Measurements from ENCODE around the gene JCHAIN.

DNA sequence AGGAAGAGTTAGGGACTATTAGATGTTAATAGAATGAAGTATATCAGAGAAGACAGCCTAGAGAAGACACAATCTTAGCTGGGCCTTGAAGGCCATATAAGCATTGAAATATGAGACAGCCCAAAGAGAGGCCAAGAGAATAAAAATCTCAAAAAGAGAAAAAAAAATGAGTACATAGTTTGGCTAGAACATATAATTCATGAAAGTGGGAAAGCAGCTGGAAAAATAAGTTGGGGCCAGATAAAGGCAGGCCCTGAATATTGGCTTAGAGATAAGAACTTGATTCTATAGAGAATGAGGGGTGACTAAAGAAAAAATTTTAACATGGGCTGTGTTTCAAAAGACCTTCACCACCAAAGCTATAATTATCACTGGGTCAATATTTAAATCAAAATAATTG is 14.6 kb upstream of the JCHAIN start:
- TF ChIP-seq GLIS3 (CRISPR knock-in tag; IDR thresholded peaks at IDR 0.05) (no peak), ZFP3 (CRISPR knock-in tag; IDR thresholded peaks at IDR 0.05) (no peak), ARNTL (CRISPR knock-in tag; IDR thresholded peaks at IDR 0.05; ENCODE audit: borderline replicate concordance, low read depth) (no peak), ZFP30 (CRISPR knock-in tag; IDR thresholded peaks at IDR 0.05) (no peak), OSR1 (CRISPR knock-in tag; IDR thresholded peaks at IDR 0.05) (no peak), CSDC2 (CRISPR knock-in tag; IDR thresholded peaks at IDR 0.05) (no peak), RARB (CRISPR knock-in tag; IDR thresholded peaks at IDR 0.05) (no peak), TCF4 (CRISPR knock-in tag; IDR thresholded peaks at IDR 0.05; ENCODE audit: borderline replicate concordance) (no peak)
- TF ChIP-seq, protein P1, sequence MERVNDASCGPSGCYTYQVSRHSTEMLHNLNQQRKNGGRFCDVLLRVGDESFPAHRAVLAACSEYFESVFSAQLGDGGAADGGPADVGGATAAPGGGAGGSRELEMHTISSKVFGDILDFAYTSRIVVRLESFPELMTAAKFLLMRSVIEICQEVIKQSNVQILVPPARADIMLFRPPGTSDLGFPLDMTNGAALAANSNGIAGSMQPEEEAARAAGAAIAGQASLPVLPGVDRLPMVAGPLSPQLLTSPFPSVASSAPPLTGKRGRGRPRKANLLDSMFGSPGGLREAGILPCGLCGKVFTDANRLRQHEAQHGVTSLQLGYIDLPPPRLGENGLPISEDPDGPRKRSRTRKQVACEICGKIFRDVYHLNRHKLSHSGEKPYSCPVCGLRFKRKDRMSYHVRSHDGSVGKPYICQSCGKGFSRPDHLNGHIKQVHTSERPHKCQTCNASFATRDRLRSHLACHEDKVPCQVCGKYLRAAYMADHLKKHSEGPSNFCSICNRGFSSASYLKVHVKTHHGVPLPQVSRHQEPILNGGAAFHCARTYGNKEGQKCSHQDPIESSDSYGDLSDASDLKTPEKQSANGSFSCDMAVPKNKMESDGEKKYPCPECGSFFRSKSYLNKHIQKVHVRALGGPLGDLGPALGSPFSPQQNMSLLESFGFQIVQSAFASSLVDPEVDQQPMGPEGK (CRISPR knock-in tag; IDR thresholded peaks at IDR 0.05; ENCODE audit: borderline replicate concordance): no peak
- TF ChIP-seq, protein P2, sequence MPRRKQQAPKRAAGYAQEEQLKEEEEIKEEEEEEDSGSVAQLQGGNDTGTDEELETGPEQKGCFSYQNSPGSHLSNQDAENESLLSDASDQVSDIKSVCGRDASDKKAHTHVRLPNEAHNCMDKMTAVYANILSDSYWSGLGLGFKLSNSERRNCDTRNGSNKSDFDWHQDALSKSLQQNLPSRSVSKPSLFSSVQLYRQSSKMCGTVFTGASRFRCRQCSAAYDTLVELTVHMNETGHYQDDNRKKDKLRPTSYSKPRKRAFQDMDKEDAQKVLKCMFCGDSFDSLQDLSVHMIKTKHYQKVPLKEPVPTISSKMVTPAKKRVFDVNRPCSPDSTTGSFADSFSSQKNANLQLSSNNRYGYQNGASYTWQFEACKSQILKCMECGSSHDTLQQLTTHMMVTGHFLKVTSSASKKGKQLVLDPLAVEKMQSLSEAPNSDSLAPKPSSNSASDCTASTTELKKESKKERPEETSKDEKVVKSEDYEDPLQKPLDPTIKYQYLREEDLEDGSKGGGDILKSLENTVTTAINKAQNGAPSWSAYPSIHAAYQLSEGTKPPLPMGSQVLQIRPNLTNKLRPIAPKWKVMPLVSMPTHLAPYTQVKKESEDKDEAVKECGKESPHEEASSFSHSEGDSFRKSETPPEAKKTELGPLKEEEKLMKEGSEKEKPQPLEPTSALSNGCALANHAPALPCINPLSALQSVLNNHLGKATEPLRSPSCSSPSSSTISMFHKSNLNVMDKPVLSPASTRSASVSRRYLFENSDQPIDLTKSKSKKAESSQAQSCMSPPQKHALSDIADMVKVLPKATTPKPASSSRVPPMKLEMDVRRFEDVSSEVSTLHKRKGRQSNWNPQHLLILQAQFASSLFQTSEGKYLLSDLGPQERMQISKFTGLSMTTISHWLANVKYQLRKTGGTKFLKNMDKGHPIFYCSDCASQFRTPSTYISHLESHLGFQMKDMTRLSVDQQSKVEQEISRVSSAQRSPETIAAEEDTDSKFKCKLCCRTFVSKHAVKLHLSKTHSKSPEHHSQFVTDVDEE (CRISPR knock-in tag; IDR thresholded peaks at IDR 0.05): no peak

All from SK-N-SH treated with all-trans-retinoic acid at 6 μM for 48 hours (cell line).